Retinal pigment epithelial cell (primary cell): ENCODE data around the gene PRSS57.

Experiments used
- DNase-seq: peaks from one replicate; pipeline ENCODE4 v3.0.0-alpha.2; 2010; ENCODE audit warnings: low read depth
- H3K4me3 ChIP-seq: 2 replicates; pipeline ENCODE4 v1.5.1; 2011; ENCODE audit warnings: mild to moderate bottlenecking, low read length, control low read depth, moderate library complexity
- TF ChIP-seq, protein P1 (sequence below): conservative IDR thresholded peaks from 2 replicates; pipeline ENCODE4 v1.5.1; 2011; ENCODE audit warnings: low read depth, low read length, control low read depth, inconsistent platforms

PRSS57 gene

DNA sequence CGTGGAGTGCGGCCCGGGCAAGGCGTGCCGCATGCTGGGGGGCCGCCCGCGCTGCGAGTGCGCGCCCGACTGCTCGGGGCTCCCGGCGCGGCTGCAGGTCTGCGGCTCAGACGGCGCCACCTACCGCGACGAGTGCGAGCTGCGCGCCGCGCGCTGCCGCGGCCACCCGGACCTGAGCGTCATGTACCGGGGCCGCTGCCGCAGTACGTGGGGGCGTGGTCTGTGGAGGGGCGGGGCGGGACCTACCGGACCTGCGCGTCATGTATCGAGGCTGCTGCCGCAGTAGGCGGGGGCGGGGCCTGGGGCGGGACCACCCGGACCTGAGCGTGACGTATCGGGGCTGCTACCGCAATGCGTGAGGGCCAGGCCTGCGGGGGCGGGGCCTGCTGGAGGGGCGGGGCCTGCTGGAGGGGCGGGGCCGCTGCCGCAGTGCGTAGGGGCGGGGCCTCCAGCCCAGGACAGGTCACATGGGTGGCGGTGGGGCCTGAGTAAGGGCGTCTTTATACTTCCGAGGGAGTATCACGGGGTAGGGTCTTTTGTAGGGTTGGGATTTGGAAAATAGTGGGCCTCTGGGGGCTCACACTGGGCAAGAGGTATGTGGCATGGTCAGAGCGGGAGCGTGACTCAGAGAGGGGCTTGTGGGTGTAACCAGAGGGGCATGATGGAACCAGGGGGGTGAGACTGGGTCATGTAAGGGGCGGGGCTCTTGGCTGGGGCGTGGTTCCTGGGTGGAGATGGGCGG is 14.8 kb downstream of the PRSS57 start:
- TF ChIP-seq, protein P1, sequence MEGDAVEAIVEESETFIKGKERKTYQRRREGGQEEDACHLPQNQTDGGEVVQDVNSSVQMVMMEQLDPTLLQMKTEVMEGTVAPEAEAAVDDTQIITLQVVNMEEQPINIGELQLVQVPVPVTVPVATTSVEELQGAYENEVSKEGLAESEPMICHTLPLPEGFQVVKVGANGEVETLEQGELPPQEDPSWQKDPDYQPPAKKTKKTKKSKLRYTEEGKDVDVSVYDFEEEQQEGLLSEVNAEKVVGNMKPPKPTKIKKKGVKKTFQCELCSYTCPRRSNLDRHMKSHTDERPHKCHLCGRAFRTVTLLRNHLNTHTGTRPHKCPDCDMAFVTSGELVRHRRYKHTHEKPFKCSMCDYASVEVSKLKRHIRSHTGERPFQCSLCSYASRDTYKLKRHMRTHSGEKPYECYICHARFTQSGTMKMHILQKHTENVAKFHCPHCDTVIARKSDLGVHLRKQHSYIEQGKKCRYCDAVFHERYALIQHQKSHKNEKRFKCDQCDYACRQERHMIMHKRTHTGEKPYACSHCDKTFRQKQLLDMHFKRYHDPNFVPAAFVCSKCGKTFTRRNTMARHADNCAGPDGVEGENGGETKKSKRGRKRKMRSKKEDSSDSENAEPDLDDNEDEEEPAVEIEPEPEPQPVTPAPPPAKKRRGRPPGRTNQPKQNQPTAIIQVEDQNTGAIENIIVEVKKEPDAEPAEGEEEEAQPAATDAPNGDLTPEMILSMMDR = peak; percentile 36
- peak; percentile 86 for DNase-seq
- peak overlapping the region; percentile 52 for H3K4me3 ChIP-seq

DNA sequence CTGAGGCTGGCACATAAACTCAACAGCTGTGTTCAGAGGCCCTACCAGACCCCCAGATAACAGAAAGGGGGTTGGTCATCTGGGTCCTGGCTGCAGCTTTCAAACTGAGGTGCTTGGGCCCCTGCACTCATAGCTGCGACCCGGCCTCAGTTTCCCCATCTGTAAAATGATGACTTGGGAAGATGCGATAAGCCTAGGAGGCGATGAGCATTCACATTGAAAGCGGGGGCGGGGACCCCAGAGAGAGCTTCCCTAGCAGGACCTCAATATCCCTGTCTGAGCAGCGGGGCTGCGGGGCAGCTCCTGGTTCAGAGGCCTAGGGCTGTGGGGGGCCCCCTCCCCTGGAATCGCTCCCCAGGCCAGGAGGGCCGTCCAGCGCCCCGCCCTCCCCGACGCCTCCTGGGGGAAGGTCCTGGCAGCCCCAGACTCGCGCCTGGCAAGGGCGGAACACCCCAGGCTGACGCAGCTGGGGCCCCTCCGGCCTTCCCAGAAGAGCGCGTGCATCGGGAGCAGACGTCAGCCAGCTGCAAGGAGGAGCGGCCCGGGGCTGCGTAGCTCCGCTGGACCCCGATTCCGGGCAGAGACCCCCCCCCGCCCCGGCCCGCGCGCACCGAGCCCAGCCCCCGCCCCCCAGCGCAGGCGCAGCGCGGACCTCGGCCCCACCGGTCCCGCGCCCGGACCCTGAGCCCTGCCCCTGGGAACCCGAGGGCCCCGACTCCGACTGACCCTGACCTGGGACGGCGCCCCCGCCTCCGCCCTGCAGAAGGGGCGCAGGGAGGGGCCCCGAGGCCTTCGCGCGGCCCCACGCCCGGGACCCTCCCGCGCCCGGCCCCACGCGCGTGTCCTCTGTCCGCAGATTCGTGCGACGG is 15.6 kb downstream of the PRSS57 start:
- TF ChIP-seq, protein P1 = no peak
- DNase-seq = peak; percentile 55
- H3K4me3 ChIP-seq = peak overlapping the region; percentile 45

GRCh38 chr19:678791-679388 is 16.4 kb downstream of the PRSS57 start:
- DNase-seq = no peak
- TF ChIP-seq, protein P1 = no peak
- H3K4me3 ChIP-seq = peak overlapping the region; percentile 45

DNA sequence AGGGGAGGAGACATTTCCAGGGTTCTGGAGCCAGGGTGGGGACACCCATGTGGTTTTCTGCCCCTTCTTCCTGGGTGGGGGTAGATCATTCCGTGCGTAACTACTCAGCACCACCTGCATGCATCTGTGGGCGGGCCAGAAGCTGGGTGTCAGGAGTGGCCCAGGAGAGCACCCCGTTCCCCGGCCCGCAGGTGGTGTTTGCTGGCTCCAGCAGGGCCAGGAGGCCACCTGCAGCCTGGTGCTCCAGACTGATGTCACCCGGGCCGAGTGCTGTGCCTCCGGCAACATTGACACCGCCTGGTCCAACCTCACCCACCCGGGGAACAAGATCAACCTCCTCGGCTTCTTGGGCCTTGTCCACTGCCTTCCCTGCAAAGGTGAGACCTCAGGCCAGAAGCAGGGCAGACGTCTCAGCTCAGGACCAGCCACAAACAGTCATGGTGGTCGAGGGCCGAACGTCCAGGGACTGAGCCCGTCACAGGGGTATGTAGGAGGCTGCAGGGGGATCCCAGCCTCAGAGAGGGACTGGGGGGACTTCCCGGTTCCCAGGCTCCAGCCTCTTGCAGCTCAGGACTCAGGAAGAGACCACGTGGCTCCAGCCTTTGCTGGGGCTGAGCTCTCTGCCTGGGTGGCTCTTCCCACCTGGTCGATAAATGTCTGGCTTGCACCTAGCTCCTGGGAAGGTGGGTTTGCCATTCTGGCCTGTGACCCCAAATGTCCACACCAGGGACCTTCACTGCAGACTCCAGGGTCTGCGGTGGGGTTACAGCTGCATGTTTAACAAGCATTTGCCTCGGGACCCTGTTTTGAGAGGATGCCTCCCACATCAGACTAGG is 17.4 kb downstream of the PRSS57 start:
- DNase-seq = no peak
- TF ChIP-seq, protein P1 = no peak
- H3K4me3 ChIP-seq = peak overlapping the region; percentile 88

- H3K4me3 ChIP-seq = peak overlapping the region; percentile 88
- TF ChIP-seq, protein P1 = no peak
- peak; percentile 85 for DNase-seq
Measured at GRCh38 chr19:677201-677600, 18.1 kb downstream of the PRSS57 start.

DNA sequence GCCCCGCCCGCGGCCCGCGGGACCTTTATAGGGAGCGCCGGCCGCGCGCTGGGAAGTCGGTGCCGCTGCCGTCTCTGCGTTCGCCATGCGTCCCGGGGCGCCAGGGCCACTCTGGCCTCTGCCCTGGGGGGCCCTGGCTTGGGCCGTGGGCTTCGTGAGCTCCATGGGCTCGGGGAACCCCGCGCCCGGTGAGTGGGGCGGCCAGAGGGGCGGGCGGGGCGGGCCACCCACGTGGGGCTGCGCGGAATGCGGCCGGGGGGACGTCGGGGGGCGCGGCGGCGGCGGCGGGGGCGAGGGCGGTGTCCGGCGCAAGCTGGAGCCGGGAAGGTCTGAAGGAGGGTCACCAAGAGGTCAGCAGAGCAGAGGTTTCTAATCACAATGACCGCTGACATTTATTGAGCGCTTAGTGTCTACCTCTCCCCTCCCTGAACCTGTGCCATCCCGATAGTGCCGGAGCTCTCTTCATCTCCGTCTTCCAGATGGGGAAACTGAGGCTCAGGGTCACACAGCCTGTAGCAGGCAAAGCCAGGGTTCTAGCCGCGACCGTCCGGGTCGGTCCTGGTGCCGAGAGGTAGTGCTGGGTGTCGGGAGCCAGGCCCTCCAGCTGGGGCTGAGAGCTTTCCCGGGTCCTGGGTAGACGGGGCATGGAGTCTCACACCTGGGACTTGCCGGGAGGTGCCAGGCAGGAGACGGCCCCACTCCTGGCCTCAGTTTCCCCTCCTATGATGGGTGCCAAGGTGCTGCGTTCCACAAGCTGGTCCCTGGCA is 18.7 kb downstream of the PRSS57 start, which contains the start of gene FSTL3:
TSS of gene FSTL3 (plus strand) at position 54 of the 767 bp plus-strand sequence. CDS start at position 86, 32 bp downstream.
- DNase-seq = peak; percentile 17
- peak within 1 kb of the TSS; percentile 88 for H3K4me3 ChIP-seq
- TF ChIP-seq, protein P1 = no peak
